Loucy (cell line): ENCODE results near the gene TIMM50.

Source experiments
- EZH2phosphoT487 ChIP-seq: fragments of 200-600 bp; IDR thresholded peaks from 2 replicates; pipeline ENCODE4 v1.6.1; 2018; ENCODE audit warnings: antibody characterized with exemption, mild to moderate bottlenecking, moderate library complexity, borderline replicate concordance
- TF ChIP-seq, protein P1 (sequence below): fragments of 200-600 bp; sonication (generic); conservative IDR thresholded peaks from 2 replicates; pipeline ENCODE4 v1.5.1; 2014; ENCODE audit warnings: mild to moderate bottlenecking, antibody characterized with exemption, low read length

- TF ChIP-seq, protein P1, sequence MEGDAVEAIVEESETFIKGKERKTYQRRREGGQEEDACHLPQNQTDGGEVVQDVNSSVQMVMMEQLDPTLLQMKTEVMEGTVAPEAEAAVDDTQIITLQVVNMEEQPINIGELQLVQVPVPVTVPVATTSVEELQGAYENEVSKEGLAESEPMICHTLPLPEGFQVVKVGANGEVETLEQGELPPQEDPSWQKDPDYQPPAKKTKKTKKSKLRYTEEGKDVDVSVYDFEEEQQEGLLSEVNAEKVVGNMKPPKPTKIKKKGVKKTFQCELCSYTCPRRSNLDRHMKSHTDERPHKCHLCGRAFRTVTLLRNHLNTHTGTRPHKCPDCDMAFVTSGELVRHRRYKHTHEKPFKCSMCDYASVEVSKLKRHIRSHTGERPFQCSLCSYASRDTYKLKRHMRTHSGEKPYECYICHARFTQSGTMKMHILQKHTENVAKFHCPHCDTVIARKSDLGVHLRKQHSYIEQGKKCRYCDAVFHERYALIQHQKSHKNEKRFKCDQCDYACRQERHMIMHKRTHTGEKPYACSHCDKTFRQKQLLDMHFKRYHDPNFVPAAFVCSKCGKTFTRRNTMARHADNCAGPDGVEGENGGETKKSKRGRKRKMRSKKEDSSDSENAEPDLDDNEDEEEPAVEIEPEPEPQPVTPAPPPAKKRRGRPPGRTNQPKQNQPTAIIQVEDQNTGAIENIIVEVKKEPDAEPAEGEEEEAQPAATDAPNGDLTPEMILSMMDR = no peak
- TF ChIP-seq EZH2phosphoT487 = no peak
Measured at GRCh38 chr19:39445196-39446111, 35.2 kb upstream of the TIMM50 start, which contains the start of gene SUPT5H.
